Measurements from ENCODE around the gene CDK3.

- TF ChIP-seq POLR2A (IDR thresholded peaks at IDR 0.05; ENCODE audit: low read depth, low read length) (no peak), POLR2AphosphoS5 (IDR thresholded peaks at IDR 0.05; ENCODE audit: low read depth, low read length) (no peak)
These were observed 49.6 kb upstream of the CDK3 start for GRCh38 chr17:75950855-75951554.
